Hematopoietic multipotent progenitor cell treated with erythropoietin and hydrocortisone succinate and interleukin-3 and kit ligand, for 8 days (in vitro differentiated cells): ENCODE data around the gene TRIM58.

Source experiments
- DNase-seq: peaks from one replicate; pipeline ENCODE4 v3.0.0-alpha.2; 2015

TRIM58 gene

DNA sequence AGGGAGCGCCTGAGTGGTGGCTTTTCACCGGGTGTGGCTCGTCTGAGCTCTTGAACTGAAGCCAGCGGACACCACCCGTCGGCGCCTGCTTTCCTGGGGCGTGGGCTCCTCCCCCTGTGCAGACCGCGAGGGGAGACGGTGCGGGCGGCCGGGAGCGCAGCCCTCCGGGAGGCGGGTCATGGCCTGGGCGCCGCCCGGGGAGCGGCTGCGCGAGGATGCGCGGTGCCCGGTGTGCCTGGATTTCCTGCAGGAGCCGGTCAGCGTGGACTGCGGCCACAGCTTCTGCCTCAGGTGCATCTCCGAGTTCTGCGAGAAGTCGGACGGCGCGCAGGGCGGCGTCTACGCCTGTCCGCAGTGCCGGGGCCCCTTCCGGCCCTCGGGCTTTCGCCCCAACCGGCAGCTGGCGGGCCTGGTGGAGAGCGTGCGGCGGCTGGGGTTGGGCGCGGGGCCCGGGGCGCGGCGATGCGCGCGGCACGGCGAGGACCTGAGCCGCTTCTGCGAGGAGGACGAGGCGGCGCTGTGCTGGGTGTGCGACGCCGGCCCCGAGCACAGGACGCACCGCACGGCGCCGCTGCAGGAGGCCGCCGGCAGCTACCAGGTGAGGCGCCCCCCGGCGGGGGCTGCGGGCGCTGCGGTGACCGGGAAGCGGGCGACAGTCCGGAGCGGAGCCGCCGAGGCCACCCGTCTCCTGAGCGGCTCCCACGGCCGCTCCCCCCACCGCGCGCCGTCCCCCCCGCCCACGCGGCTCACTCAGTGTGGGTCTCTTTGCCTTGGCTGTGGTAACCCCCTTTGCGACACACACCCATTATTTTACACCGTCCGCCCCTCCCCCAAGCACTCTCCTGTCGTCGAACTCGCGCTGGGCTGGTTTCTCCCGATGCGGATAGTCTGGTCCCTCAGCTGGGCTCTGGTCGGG, at the start of gene TRIM58:
TSS of gene TRIM58 (plus strand) at position 119 of the 916 bp plus-strand sequence. CDS start at position 179, 60 bp downstream.
- peak; percentile 97 for DNase-seq

DNA sequence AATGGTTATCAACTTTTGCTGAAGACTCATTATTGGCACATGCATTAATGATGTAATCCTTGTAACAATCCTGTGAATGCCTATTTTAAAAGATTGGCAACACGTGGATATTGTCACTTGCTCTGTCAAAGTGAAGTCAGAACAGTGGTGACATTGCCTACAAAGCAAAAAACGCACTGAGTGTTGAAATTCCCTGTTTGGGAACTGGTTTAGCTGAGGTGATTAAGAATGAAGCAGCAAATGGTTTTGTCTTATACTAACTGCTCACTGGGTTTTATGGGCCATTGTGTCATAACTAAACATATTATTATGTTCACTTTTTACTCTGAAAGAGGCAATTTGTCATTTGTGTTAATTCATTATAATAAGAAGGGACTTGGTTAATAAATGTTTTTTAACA, 44.4 kb upstream of the TRIM58 start:
- no peak for DNase-seq

- DNase-seq: no peak
These were observed 34.9 kb upstream of the TRIM58 start for GRCh38 chr1:247822060-247822459.

- no peak for DNase-seq
These were observed 33.0 kb upstream of the TRIM58 start, which contains the start of gene OR14A16 for GRCh38 chr1:247824023-247824422. Gene OR14A16, minus strand, starts transcription at chr1:247824119. Its CDS starts 8,390 bp downstream, at chr1:247815729.

- no peak for DNase-seq
These were observed 31.6 kb upstream of the TRIM58 start for GRCh38 chr1:247825362-247825761.

DNA sequence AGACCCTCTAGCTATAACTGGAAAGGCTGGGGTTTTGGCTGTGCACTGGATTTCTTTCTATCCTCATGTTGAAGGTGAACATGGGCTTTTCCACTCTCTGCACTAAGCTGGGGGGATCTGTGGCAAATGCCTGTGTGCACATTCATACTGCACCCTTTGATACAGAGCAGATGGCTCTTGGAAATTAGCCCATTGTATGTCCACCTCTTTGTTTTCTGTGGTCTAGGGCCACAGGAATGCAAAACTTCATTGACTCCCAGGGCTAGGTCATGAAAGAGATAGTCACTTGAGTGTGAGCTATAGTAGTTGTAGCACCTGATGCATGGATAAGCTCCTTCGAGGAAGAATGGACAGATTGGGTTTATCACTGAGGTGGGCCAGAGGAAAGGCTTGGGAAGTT, 27.3 kb upstream of the TRIM58 start:
- DNase-seq: no peak

GRCh38 chr1:247833601-247834000, 23.4 kb upstream of the TRIM58 start:
- DNase-seq: peak; percentile 20

- DNase-seq: no peak
These were observed 16.2 kb upstream of the TRIM58 start for GRCh38 chr1:247840818-247841217.

DNA sequence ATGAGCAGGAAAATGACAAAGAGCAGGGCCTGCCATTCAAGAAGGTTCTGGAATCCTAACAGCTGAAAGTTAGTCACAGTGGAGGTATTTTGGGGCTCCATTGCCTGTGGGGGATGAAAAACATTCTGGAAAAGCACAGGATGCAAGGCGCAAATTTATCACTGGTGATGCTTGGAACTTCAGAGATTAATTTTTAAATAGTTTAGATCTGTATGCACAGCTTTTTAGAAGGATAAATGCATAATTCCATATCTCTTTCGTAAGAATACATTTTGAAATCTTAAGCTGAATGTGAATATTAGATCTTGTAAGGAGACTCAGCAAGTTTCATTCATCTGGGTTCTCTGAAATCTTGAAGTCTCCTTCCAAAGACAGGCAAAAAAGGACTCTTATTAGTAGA, 15.2 kb upstream of the TRIM58 start, which contains the start of gene OR11L1:
TSS of gene OR11L1 (minus strand) at position 101 of the 400 bp plus-strand sequence. CDS start at position 101, 0 bp downstream.
- no peak for DNase-seq

DNA sequence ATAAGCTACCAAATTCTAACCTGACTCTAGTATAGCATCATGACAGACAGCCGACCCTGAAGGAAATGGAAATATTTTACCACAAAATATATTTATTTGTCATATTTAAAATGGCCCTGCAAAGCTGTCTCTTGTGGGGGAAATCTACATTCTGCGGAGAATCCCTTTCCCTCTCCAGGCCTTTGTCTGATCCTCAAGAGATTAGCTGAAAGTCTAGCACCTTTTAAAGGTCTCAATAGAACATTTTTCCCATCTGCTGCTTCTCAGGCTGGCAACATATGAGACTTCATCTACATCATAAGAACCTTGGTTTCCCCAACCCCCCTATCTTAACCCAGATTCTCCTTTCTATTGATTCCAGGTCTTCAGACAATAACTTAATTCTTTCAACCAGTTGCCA, 13.6 kb upstream of the TRIM58 start:
- DNase-seq: no peak

DNA sequence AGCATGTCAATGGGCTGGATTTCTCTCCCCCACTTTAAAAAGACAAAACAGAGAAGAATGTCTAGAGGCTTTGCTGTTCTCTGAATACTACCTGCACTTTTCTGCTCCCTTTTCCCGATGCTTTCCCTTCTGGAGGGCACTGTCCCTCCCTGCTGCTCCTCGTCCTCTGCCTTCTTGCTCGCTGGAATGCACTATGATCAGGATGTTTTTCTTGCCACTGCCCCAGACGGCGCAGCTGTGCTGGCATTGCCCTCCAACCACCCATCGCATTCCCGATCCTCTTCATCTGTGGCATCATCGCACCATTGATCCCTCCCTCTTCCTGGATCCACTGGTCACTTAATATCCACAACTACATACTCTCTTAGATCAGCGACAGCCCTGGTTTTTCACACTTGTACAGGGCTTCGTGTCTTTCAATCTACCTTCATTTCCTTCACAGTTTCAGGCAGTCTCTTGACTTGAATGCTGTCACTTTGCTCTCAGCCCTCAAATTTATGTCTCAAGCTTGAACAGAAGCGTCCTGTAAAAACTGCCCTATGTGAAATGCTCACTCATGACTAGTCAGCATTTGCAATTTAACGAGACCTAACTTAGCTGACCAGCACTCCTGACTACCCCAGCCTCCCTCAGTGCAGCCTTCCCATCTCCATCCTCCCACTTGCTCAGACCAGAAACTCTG, 11.8 kb upstream of the TRIM58 start:
- DNase-seq: no peak

DNA sequence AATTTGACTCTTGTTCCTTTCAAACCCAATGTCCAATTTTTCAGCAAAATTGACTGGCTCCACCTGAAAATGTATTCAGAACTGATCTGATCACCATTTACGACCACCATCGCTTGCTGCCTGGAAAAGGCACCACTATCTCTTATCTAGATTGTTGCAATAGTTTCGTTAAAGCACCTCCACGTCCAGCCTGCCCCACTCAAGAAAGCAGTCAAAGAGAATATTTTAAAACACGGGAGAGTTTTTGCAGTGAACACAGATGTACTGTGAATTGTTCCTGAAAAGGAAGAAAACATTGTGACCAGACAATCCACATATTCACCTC, 11.3 kb upstream of the TRIM58 start:
- DNase-seq: no peak

- DNase-seq: no peak
These were observed 8.6 kb upstream of the TRIM58 start for GRCh38 chr1:247848346-247848745.

DNA sequence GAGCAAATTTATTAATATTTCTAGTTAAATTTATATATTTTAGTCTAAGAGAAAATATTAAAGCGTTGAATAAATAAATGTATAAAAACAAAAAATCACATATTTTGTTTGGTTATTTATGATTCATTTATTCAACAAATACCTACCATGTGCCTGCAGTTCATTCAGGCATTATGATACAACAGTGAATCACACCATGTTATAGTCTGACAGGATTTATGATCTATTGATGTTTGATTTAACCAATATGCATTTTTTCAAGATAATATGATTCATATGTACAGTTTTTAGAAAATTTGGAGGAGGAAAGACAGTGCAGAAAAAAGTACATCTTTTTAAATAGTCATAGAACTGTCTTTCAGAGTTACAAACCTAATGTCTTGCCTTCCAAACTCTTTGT, 7.4 kb upstream of the TRIM58 start:
- DNase-seq: no peak

GRCh38 chr1:247854899-247855545, 2.0 kb upstream of the TRIM58 start:
- peak; percentile 97 for DNase-seq

DNA sequence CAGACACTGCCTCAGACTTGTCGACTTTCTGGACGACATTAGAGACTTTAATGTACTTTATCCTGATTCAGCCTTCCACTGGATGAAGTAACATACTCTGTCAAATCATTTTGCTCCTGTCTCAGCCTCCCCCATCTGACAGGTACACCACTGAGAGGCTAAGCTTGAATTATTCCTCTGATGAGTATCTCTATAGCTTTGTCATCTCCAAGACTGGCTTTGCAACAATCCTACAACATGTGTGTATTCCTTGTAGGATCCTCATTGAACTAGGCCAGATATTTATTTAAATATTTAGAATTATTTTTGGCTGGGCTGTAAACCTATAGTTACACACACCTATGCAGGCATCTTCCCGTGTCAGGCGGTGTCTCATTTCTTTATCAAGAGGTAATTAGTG, 1.1 kb upstream of the TRIM58 start:
- DNase-seq: no peak

- peak; percentile 36 for DNase-seq
These were observed 1.1 kb downstream of the TRIM58 start for GRCh38 chr1:247857985-247858619.

- no peak for DNase-seq
These were observed 5.8 kb downstream of the TRIM58 start for GRCh38 chr1:247862756-247863155.

- no peak for DNase-seq
These were observed 7.7 kb downstream of the TRIM58 start for GRCh38 chr1:247864644-247865043.

DNA sequence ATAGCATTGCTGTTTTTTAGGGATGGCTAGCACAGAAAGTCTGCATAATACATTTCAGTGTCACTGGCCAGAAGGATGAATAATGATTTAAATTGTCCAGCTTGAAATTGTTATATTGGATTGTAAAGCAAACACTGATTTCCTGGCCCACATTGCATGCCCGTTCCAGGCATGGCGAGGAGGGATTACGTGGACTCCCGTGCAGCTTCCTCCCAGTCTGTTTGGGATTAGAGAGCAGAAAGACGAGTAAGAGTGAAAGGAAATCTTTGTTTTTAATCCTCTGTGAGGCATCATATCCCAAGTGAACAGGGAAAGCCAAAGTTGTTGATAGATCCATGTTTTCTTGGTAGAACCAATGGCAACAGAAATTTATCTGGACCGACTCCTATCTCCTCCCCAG, 8.4 kb downstream of the TRIM58 start:
- DNase-seq: no peak

- no peak for DNase-seq
These were observed 26.4 kb downstream of the TRIM58 start for GRCh38 chr1:247883346-247883745.

- peak; percentile 49 for DNase-seq
These were observed 27.9 kb downstream of the TRIM58 start for GRCh38 chr1:247884797-247885413.
